DMS53 treated with DMSO at 0.1 percent for 48 hours (cell line): ENCODE measurements around the gene KCTD13.
"Not testable (repeated sequence)": the region's sequence is repeated elsewhere in the genome, so short reads cannot be mapped to it uniquely, and the experiment has no call there.

Experiments
- DNase-seq: peaks from one replicate; lab custom pipeline; 2025; ENCODE audit not compliant: unreplicated experiment; lab: John Stamatoyannopoulos, UW

KCTD13 gene

GRCh38 chr16:29925781-29926710 lies at the start of gene KCTD13:
Gene KCTD13, minus strand, starts transcription at chr16:29926226. Its CDS starts 193 bp downstream, at chr16:29926033.
- DNase-seq, result peak; percentile 56

GRCh38 chr16:29975134-29975538 lies 49.1 kb upstream of the KCTD13 start:
- no peak for DNase-seq

GRCh38 chr16:29974291-29975133 lies 48.5 kb upstream of the KCTD13 start:
- DNase-seq, result no peak

- DNase-seq, result peak; percentile 90
Observed at GRCh38 chr16:29973384-29974246, 47.6 kb upstream of the KCTD13 start, which contains the start of gene TAOK2. Gene TAOK2, plus strand, starts transcription at chr16:29973868. Its CDS starts 3,905 bp downstream, at chr16:29977773.

GRCh38 chr16:29972992-29973383 lies 47.0 kb upstream of the KCTD13 start:
- no peak for DNase-seq

DNA sequence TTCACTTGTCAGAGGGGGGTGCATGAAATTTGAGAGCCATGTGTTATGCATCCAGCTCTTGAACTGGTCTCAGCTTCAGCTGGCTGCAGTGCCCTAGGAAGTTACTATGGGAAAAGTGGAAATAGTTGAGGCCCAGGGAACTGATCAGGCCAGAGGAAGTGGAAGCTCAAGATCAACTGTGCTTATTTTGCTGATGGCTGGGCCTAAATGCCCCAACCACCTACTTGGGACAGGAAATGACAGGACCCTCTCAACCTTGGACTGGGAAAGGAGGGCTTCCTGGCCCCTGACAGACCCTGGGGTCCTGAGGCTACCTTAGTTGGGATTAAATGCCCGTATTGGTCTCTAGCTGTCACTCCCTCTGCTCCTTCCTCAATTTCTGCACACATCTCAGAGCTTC lies 46.5 kb upstream of the KCTD13 start:
- DNase-seq, result no peak

DNA sequence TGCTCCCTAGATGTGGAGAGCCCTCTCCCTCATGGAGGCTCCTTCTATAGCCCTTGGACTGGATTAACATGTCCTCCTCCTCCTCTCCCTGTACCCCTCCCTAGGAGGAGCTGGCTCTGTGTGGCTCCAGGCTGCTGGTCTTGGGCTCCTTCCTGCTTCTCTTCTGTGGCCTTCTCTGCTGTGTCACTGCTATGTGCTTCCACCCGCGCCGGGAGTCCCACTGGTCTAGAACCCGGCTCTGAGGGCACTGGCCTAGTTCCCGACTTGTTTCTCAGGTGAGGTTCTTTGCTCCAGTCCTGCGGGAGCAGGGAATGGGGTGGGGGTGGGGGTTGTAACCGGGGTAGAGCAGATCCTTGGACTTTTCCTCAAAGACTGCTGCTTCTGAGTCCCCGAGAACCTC lies 45.3 kb upstream of the KCTD13 start:
- no peak for DNase-seq

GRCh38 chr16:29968205-29968604 lies 42.2 kb upstream of the KCTD13 start:
- no peak for DNase-seq

GRCh38 chr16:29963021-29963743 lies 37.2 kb upstream of the KCTD13 start:
- DNase-seq, result no peak

DNA sequence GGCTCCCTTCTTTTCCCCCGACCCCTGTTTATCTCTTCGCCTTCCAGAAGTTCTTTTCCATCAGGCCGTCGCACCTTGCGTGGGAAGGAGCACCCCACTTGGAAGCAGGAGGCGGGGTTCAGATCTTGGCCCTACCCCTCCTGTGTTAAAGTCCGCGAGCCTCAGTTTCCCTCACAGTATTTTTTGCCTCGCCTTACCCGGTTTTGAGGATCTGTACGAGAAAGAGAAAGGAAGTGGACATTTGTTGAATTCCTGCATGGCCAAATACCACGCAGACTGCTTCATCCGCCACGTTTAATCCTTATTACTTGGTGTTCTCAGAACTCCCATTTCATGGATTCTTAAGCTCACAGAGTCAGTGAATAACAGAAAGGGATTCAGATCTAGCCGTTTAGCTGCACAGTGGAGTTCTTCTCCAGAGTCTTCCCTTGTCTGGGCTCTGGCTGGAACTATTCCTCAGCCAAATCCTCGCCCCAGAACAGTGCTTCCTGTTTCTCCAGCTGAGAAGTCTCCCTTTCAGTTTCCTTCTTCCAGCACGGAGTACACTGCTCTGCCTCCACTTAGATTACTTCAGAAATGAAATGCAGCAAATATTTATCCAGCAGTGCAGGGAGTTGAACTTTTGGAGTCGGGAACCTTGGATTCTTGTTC lies 36.4 kb upstream of the KCTD13 start:
- DNase-seq, result no peak

DNA sequence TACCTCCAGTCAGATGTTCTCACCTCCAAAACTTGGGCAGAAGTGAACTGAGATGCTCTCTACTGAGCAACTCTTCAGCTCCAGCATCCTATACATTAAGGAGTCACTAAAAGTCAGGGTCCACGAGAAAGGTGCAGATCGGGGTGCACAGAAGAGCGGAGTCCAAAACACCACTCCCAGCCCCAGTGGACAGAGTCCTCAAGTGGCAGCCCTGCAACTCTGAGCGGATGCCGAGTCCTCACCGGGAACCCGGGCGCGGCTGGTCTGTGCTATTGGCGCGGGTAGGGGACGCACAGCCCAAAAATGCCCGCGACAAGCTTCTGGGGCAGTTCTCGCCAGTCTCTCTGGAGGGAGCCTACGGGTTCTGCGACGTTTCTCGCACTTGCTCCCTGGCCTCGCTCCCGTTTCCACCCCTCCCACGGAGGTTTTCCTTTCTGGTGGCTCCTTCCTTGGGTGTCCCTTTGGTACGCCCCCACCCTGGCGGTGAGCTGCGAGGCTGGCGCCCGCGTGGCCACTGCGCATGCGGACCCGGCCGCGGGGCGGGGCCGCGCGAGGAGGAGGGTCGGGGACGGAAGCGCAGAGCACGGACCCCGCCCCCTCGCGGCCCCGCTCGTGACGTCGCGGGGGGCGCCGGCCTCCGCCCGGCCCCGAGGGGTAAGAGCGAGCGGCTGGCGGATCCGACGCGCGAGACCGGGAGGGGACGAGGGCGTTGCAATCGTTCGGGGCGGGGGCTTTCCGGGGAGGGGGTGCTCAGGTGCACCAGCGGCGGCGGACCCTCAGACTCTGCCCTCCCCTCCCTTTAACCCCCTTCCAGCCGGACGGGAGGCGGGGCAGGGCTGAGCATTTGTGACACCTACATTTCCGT lies 35.7 kb upstream of the KCTD13 start, which contains the start of gene TMEM219:
TSS of gene TMEM219 (plus strand) at position 601 of the 865 bp plus-strand sequence. CDS start 1,065 bp downstream, outside the sequence.
- peak; percentile 58 for DNase-seq

- DNase-seq, result no peak
Observed at GRCh38 chr16:29961127-29961478, 35.1 kb upstream of the KCTD13 start.

- DNase-seq, result not testable (repeated sequence)
Observed at GRCh38 chr16:29959821-29960220, 33.8 kb upstream of the KCTD13 start.

- DNase-seq, result no peak
Observed at GRCh38 chr16:29959293-29959692, 33.3 kb upstream of the KCTD13 start.

DNA sequence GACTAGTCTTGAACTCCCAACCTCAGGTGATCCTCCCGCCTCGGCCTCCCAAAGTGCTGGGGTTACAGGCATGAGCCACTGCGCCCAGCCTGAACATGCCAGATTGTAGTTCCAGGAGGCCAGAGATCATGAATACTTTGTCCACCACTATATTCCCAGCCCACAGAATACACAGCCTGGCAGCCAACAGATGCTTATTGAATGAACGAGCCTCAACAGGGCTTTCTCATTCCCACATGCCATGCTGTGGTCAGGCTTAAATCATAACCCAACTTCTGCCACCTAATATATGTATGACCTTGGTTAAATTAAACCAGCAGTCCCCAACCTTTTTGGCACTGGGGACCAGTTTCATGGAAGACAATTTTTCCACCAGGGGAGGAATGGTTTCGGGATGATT lies 32.7 kb upstream of the KCTD13 start:
- DNase-seq, result no peak

DNA sequence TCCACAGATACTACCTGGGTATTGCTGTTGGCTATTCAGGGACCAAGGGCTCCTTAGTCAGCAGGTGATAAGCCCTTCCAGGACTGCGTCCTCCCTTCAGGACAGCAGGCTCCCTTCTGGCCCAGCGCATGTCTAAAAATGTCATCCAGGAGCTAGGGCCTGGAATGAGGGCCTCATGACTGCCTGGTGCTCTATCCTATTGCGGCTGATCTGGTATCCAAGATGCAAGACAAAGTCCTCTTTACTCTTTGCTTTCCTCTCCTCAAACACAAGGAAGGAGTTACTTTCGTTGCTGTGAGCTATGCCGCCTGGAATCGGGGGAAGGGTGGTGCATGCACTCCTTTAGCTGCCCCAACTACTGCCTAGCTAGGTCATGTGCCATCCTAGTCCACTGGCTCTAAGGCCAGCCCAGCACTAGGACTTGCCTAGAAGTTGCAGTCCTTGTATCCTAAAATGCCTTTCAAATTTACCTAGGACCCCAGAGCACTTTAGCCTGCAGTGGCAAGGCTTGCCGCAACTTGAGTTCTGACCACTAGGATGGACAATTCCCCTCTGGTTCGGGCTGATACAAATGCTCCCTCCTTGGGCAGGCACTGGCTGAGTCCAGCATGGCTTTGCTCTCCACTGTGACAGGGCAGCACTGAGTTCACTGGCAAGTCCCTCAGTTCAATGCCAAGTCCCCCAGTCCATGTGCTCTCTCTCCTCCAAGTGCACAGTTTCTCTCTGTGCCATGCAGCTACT lies 25.8 kb upstream of the KCTD13 start:
- no peak for DNase-seq

DNA sequence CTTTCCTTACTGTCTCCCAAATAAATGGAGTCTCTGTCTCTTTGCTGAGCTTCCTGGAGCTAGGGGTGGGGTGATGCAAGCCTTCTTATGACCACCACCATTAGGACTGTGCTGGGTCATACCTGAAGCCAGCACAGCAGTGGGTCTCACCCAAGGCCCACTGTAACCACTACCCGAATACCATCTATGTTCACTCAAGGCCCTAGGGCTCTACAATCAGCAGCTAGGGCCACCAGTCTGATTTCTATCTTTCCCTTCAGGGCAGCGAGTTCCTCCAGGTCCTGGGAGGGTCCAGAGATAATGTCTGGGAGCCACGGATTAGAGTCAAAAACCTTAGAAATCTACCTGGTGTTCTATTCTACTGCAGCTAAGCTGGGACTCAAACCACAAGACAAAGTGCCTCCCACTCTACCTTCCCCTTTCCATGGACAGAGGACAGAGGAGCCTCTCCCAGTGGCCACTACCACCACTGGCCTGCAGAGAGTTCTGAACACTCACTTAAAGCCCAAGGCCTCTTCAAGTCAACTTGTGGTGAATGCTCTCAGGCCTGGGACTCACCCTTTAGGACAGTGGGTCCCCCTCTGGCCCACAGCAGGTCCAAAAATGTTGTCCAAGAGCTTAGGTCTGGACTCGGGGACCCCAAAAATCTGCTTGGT lies 24.9 kb upstream of the KCTD13 start:
- no peak for DNase-seq
